GM21360 (cell line): Measurements from ENCODE around the gene GTF2B.
"Not testable (repeated sequence)": the region's sequence is repeated elsewhere in the genome, so short reads cannot be mapped to it uniquely, and the experiment has no call there.

Experiments
- ATAC-seq: cut with Tn5 transposase; IDR thresholded peaks from one replicate; pipeline ENCODE4 v1.9.1; 2021; ENCODE audit warnings: mild to moderate bottlenecking, moderate library complexity; ENCODE audit not compliant: unreplicated experiment

The GTF2B gene

GRCh38 chr1:88888750-88889149 lies 2.6 kb downstream of the GTF2B start:
- no peak for ATAC-seq

- no peak for ATAC-seq
Observed at GRCh38 chr1:88885933-88886332, 5.4 kb downstream of the GTF2B start.

GRCh38 chr1:88883156-88883555 lies 8.2 kb downstream of the GTF2B start:
- ATAC-seq = no peak

- ATAC-seq = not testable (repeated sequence)
Observed at GRCh38 chr1:88880717-88881116, 10.7 kb downstream of the GTF2B start.

- ATAC-seq = no peak
Observed at GRCh38 chr1:88878731-88879130, 12.6 kb downstream of the GTF2B start.

- no peak for ATAC-seq
Observed at GRCh38 chr1:88877911-88878310, 13.5 kb downstream of the GTF2B start.

- no peak for ATAC-seq
Observed at GRCh38 chr1:88877382-88877825, 14.0 kb downstream of the GTF2B start.

GRCh38 chr1:88876573-88877365 lies 14.6 kb downstream of the GTF2B start:
- ATAC-seq = no peak

- ATAC-seq = no peak
Observed at GRCh38 chr1:88875595-88875994, 15.8 kb downstream of the GTF2B start.

- no peak for ATAC-seq
Observed at GRCh38 chr1:88873737-88874349, 17.5 kb downstream of the GTF2B start.

- ATAC-seq = not testable (repeated sequence)
Observed at GRCh38 chr1:88869644-88870043, 21.7 kb downstream of the GTF2B start.

- ATAC-seq = no peak
Observed at GRCh38 chr1:88867743-88868521, 23.4 kb downstream of the GTF2B start.

GRCh38 chr1:88851303-88852063 lies 39.9 kb downstream of the GTF2B start:
- no peak for ATAC-seq

- no peak for ATAC-seq
Observed at GRCh38 chr1:88847643-88848042, 43.7 kb downstream of the GTF2B start.

GRCh38 chr1:88825721-88826120 lies 65.6 kb downstream of the GTF2B start:
- no peak for ATAC-seq

- ATAC-seq = not testable (repeated sequence)
Observed at GRCh38 chr1:88819642-88820041, 71.7 kb downstream of the GTF2B start.

- no peak for ATAC-seq
Observed at GRCh38 chr1:88813471-88813870, 77.9 kb downstream of the GTF2B start.

- no peak for ATAC-seq
Observed at GRCh38 chr1:88812366-88812765, 79.0 kb downstream of the GTF2B start.

GRCh38 chr1:88803444-88803843 lies 87.9 kb downstream of the GTF2B start:
- ATAC-seq = no peak

- no peak for ATAC-seq
Observed at GRCh38 chr1:88802950-88803349, 88.4 kb downstream of the GTF2B start.
